Suprapubic skin (tissue), 4 donors: ENCODE measurements around the gene DIRAS3. TPM values are rescaled to one million over a fixed set of nuclear protein-coding genes. Genes with fewer than 3 reads are reported as not detected.

Experiments used
- DNase-seq, 2 donors: peaks; one replicate each; pipeline ENCODE4 v3.0.0-alpha.2; 2019; ENCODE audit warnings: low spot score in 2 of 2
- H3K27ac ChIP-seq: fragments of 200-600 bp; sonication (generic); one replicate; pipeline ENCODE4 v1.5.1; 2019
- H3K27me3 ChIP-seq: fragments of 200-600 bp; sonication (generic); one replicate; pipeline ENCODE4 v1.5.1; 2019
- H3K36me3 ChIP-seq: fragments of 200-600 bp; sonication (generic); one replicate; pipeline ENCODE4 v1.5.1; 2019
- H3K4me1 ChIP-seq: fragments of 200-600 bp; sonication (generic); one replicate; pipeline ENCODE4 v1.5.1; 2019
- H3K4me3 ChIP-seq: fragments of 200-600 bp; sonication (generic); one replicate; pipeline ENCODE4 v1.5.1; 2019; ENCODE audit warnings: mild to moderate bottlenecking
- H3K9me3 ChIP-seq: fragments of 200-600 bp; sonication (generic); one replicate; pipeline ENCODE4 v1.5.1; 2019
- CTCF ChIP-seq, 2 donors: fragments of 200-600 bp in 1 of 2; fragments of 450-650 bp in 1 of 2; sonication (generic) in 1 of 2; IDR thresholded peaks; one replicate each; pipeline ENCODE4 v1.5.1; 2016 to 2019; ENCODE audit warnings: antibody characterized with exemption in 2 of 2, mild to moderate bottlenecking in 1 of 2, moderate library complexity in 1 of 2
- EP300 ChIP-seq: sonication (generic); formaldehyde crosslinking; IDR thresholded peaks from one replicate; pipeline ENCODE4 v1.6.1; 2017; ENCODE audit warnings: antibody characterized with exemption
- POLR2A ChIP-seq, 2 donors: fragments of 450-650 bp; IDR thresholded peaks; one replicate each; pipeline ENCODE4 v1.6.1; 2017; ENCODE audit warnings: antibody characterized with exemption in 2 of 2, mild to moderate bottlenecking in 2 of 2, moderate library complexity in 2 of 2
- POLR2AphosphoS5 ChIP-seq, 3 donors: sonication (generic); formaldehyde crosslinking; IDR thresholded peaks; one replicate each; pipeline ENCODE4 v1.6.1; 2017; ENCODE audit warnings: antibody characterized with exemption in 3 of 3
- WGBS: methylation state at CpG from one replicate; pipeline ENCODE4 v1.1.5; 2018; 5-methylcytosine and 5-hydroxymethylcytosine counted together
- total RNA-seq, 4 donors: library from RNA; depleted of rRNA; stranded (reverse); fragments of >200 nt; gene quantifications; one replicate each; pipeline ENCODE4 v1.1.0, GENCODE V29; 2016

The DIRAS3 gene
- total RNA-seq, 4 donors from 2014 or later: 1.4 to 2.3 (median 2.0) TPM

- H3K4me1 ChIP-seq: no peaks in the 10 kb centered on the region
- no peaks in the 10 kb centered on the region for H3K36me3 ChIP-seq
- DNase-seq: no peak
- WGBS: 85% methylated on average over 4 of the region's 4 CpGs
- no peaks in the 10 kb centered on the region for H3K9me3 ChIP-seq
- H3K27me3 ChIP-seq: no peaks in the 10 kb centered on the region
- H3K27ac ChIP-seq: no peak overlapping the region
- no peak for TF ChIP-seq EP300
- no peak for TF ChIP-seq POLR2AphosphoS5 (IDR thresholded peaks at IDR 0.05)
- TF ChIP-seq CTCF (IDR thresholded peaks at IDR 0.05): no peak
- no peak for TF ChIP-seq POLR2A (IDR thresholded peaks at IDR 0.05)
- H3K4me3 ChIP-seq: no peak overlapping the region
Observed at GRCh38 chr1:68045511-68046180, 4.8 kb downstream of the DIRAS3 start.

- DNase-seq: no peak
- Histone ChIP-seq H3K4me1 (no peaks in the 10 kb centered on the region), H3K27me3 (no peaks in the 10 kb centered on the region), H3K4me3 (no peak overlapping the region), H3K36me3 (no peaks in the 10 kb centered on the region), H3K27ac (no peak overlapping the region), H3K9me3 (no peaks in the 10 kb centered on the region)
- TF ChIP-seq CTCF (IDR thresholded peaks at IDR 0.05) (no peak), EP300 (no peak), POLR2AphosphoS5 (IDR thresholded peaks at IDR 0.05) (no peak), POLR2A (IDR thresholded peaks at IDR 0.05) (no peak)
- 95% methylated on average over 16 of the region's 22 CpGs for WGBS
Observed at GRCh38 chr1:68043443-68044090, 6.9 kb downstream of the DIRAS3 start.

GRCh38 chr1:68036946-68037345 lies 13.5 kb downstream of the DIRAS3 start:
- Histone ChIP-seq H3K36me3 (no peaks in the 10 kb centered on the region), H3K27ac (no peak overlapping the region)

GRCh38 chr1:68029444-68029843 lies 21.0 kb downstream of the DIRAS3 start:
- Histone ChIP-seq H3K27ac (no peak overlapping the region), H3K9me3 (no peaks in the 10 kb centered on the region), H3K4me1 (no peaks in the 10 kb centered on the region), H3K36me3 (no peaks in the 10 kb centered on the region), H3K27me3 (no peaks in the 10 kb centered on the region), H3K4me3 (no peak overlapping the region)
- no peak for DNase-seq
- TF ChIP-seq CTCF (IDR thresholded peaks at IDR 0.05): no peak
- TF ChIP-seq POLR2A (IDR thresholded peaks at IDR 0.05): no peak
- TF ChIP-seq EP300: no peak
- no peak for TF ChIP-seq POLR2AphosphoS5 (IDR thresholded peaks at IDR 0.05)
- 92% methylated on average over 4 of the region's 4 CpGs for WGBS

More at GRCh38 chr1:68036946-68037345, 13.5 kb downstream of the DIRAS3 start:
- H3K27me3 ChIP-seq: no peaks in the 10 kb centered on the region
- H3K4me3 ChIP-seq: no peak overlapping the region
- WGBS: 51% methylated on average over 2 of the region's 2 CpGs
- TF ChIP-seq POLR2A (IDR thresholded peaks at IDR 0.05) (no peak), POLR2AphosphoS5 (IDR thresholded peaks at IDR 0.05) (no peak), CTCF (IDR thresholded peaks at IDR 0.05) (no peak), EP300 (no peak)
- DNase-seq: no peak
- H3K9me3 ChIP-seq: no peaks in the 10 kb centered on the region
- no peaks in the 10 kb centered on the region for H3K4me1 ChIP-seq

GRCh38 chr1:68028566-68028965 lies 21.9 kb downstream of the DIRAS3 start:
- H3K4me3 ChIP-seq: no peak overlapping the region
- no peak overlapping the region for H3K27ac ChIP-seq
- TF ChIP-seq POLR2A (IDR thresholded peaks at IDR 0.05): no peak
- TF ChIP-seq CTCF (IDR thresholded peaks at IDR 0.05): no peak
- TF ChIP-seq EP300: no peak
- TF ChIP-seq POLR2AphosphoS5 (IDR thresholded peaks at IDR 0.05): no peak
- H3K36me3 ChIP-seq: no peaks in the 10 kb centered on the region
- no peak for DNase-seq
- 69% methylated on average over 3 of the region's 3 CpGs for WGBS
- H3K27me3 ChIP-seq: no peaks in the 10 kb centered on the region
- H3K9me3 ChIP-seq: no peaks in the 10 kb centered on the region
- no peaks in the 10 kb centered on the region for H3K4me1 ChIP-seq
